Measurements from ENCODE around the gene GALNT12. TPM values are rescaled to one million over a fixed set of nuclear protein-coding genes. Genes with fewer than 3 reads are reported as not detected.

GALNT12 gene
- total and polyA plus RNA-seq, 2 donors (not counting 1 experiment from before 2014, with no cell fraction given) = 3.2 to 4.5 TPM

DNA sequence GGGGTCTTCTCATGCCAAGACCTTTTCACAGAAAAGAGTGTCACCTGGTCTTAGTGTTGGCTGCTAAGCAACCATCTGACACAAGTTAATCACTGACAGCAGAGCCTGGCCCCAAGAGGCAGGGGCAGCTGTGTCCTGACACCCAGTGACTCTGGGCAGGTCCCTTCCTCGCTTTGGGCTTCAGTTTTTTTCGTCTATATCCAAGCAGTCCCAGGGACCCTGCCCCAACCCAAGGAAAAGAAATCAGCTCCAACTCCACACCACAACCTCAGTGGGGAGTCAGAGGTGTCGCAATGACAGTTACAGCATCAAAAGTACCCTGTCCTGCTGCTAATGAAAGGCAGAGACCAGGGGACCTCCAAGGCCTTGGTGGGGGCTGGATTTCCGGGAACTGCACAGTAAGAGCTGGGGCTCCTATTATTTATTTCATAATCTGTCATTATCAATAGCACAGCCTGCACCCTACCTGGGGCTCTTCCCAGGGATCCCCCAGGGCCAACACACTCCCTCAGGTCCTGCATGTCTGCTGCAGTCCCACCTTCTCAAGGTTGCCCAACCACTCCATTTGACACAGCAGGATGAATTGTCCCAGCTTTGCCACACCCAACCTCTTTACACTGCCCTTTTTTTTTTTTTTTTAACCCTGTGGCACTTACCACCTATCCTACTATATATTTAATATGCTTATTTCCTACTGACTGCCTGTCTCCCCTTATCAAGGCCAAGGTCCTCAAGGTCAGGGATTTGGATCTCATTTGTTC, 20.5 kb upstream of the GALNT12 start:
- WGBS (ENCODE audit: insufficient coverage) = 94% methylated on average over 4 of the region's 4 CpGs
- CTCF ChIA-PET = no interaction called here

DNA sequence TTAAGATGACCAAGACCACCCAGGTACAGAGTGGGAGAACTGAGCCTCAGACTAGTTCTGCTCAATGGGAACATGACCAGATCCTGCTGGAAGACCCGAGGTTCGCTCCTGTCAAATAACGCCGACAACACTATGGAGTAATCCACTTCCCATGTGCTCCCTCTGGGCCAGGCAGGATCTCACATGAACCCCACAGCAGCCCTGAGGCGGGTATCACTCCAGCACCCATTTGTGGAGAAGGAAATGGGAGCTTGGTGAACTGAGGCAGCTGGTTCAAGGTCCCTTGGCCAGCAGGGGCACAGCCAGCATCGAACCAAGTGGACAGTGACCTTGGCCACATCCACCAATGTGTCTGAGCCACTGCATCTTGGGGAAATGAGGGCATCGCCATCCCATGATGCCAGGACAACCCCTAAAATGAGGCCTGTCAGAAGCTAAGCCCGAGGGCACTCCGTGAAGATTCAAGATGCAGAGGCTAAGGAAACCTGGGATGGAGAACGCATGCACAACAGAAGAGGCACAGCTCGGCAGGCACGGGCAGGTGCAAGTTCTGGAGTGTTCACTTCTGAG, 19.6 kb upstream of the GALNT12 start:
- Histone ChIP-seq H3K4me1 (ENCODE audit: control insufficient read depth in 2 of 2, insufficient read depth in 2 of 2, low read length in 2 of 2) (no peaks in the 10 kb centered on the region), H2AFZ (ENCODE audit: insufficient read depth, low read depth, low read length, poor library complexity, severe bottlenecking) (no peak overlapping the region), H3K27ac (ENCODE audit: low read length in 2 of 2) (no peak overlapping the region), H3K27me3 (replicated peaks in 1 of 4; ENCODE audit: control extremely low read depth in 1 of 4, control insufficient read depth in 3 of 4, insufficient read depth in 4 of 4, low read length in 3 of 4) (no peaks in the 10 kb centered on the region), H3K36me3 (replicated peaks in 1 of 2; ENCODE audit: control extremely low read depth in 1 of 2, control insufficient read depth in 1 of 2, extremely low read depth in 1 of 2, insufficient read depth in 2 of 2, low read length in 1 of 2) (peaks cover 0 to 8% of the 10 kb centered on the region in 2 experiments), H3K4me2 (replicated peaks; ENCODE audit: low read depth, low read length, poor library complexity, severe bottlenecking) (no peak overlapping the region), H3K9ac (ENCODE audit: low read length) (no peak overlapping the region), H3K4me3 (ENCODE audit: control extremely low read depth in 1 of 5, extremely low read depth in 1 of 5, insufficient read depth in 1 of 5, low read depth in 2 of 5, low read length in 4 of 5) (no peak overlapping the region), H4K20me1 (ENCODE audit: control insufficient read depth, insufficient read depth, low read length, poor library complexity, severe bottlenecking) (no peaks in the 10 kb centered on the region), H3K79me2 (ENCODE audit: control insufficient read depth, insufficient read depth, low read length) (no peaks in the 10 kb centered on the region), H3K9me3 (ENCODE audit: control extremely low read depth in 1 of 3, control insufficient read depth in 2 of 3, insufficient read depth in 1 of 3, low read length in 2 of 3) (no peaks in the 10 kb centered on the region)
- DNase-seq = no peak
- no peaks in the 10 kb centered on the region for H3K9me3 Mint-ChIP-seq (ENCODE audit: insufficient read depth)
- no peaks in the 10 kb centered on the region for H3K27me3 Mint-ChIP-seq
- intact Hi-C loops (cut with micrococcal nuclease) = no loop called here
- peaks cover 9% of the 10 kb centered on the region for H3K4me1 Mint-ChIP-seq
- H3K27ac Mint-ChIP-seq = no peak overlapping the region
- 100% methylated on average over 10 of the region's 12 CpGs for WGBS (ENCODE audit: insufficient coverage)
- ChIA-PET POLR2A (no interaction called here), CTCF (interaction anchor here (0.8 kb wide), 1 partner anchor 13 kb away, joined by 3 read pairs; no protein-coding TSS in a partner anchor)
- no peak overlapping the region for H3K4me3 Mint-ChIP-seq
- TF ChIP-seq, protein P1, sequence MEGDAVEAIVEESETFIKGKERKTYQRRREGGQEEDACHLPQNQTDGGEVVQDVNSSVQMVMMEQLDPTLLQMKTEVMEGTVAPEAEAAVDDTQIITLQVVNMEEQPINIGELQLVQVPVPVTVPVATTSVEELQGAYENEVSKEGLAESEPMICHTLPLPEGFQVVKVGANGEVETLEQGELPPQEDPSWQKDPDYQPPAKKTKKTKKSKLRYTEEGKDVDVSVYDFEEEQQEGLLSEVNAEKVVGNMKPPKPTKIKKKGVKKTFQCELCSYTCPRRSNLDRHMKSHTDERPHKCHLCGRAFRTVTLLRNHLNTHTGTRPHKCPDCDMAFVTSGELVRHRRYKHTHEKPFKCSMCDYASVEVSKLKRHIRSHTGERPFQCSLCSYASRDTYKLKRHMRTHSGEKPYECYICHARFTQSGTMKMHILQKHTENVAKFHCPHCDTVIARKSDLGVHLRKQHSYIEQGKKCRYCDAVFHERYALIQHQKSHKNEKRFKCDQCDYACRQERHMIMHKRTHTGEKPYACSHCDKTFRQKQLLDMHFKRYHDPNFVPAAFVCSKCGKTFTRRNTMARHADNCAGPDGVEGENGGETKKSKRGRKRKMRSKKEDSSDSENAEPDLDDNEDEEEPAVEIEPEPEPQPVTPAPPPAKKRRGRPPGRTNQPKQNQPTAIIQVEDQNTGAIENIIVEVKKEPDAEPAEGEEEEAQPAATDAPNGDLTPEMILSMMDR (IDR thresholded peaks at IDR 0.05) = no peak
- no peak for TF ChIP-seq EZH2 (IDR thresholded peaks at IDR 0.05; ENCODE audit: borderline replicate concordance, insufficient read depth, low read depth, low read length, poor library complexity, severe bottlenecking)
- ATAC-seq (ENCODE audit: low read depth) = no peak

More for the DNA sequence above, 20.5 kb upstream of the GALNT12 start:
- no peaks in the 10 kb centered on the region for H4K20me1 ChIP-seq (ENCODE audit: control insufficient read depth, insufficient read depth, low read length, poor library complexity, severe bottlenecking)
- H3K4me1 ChIP-seq (ENCODE audit: control insufficient read depth in 2 of 2, insufficient read depth in 2 of 2, low read length in 2 of 2) = no peaks in the 10 kb centered on the region
- H3K9me3 Mint-ChIP-seq (ENCODE audit: insufficient read depth) = no peaks in the 10 kb centered on the region
- H3K4me3 ChIP-seq (ENCODE audit: control extremely low read depth in 1 of 5, extremely low read depth in 1 of 5, insufficient read depth in 1 of 5, low read depth in 2 of 5, low read length in 4 of 5) = no peak overlapping the region
- no peaks in the 10 kb centered on the region for H3K9me3 ChIP-seq (ENCODE audit: control extremely low read depth in 1 of 3, control insufficient read depth in 2 of 3, insufficient read depth in 1 of 3, low read length in 2 of 3)
- DNase-seq = no peak
- no peak overlapping the region for H3K27ac Mint-ChIP-seq
- no peak for ATAC-seq (ENCODE audit: low read depth)
- peaks cover 0 to 12% of the 10 kb centered on the region in 2 experiments for H3K36me3 ChIP-seq (replicated peaks in 1 of 2; ENCODE audit: control extremely low read depth in 1 of 2, control insufficient read depth in 1 of 2, extremely low read depth in 1 of 2, insufficient read depth in 2 of 2, low read length in 1 of 2)
- no peak overlapping the region for H3K4me2 ChIP-seq (replicated peaks; ENCODE audit: low read depth, low read length, poor library complexity, severe bottlenecking)
- intact Hi-C loops (cut with micrococcal nuclease) = no loop called here
- no peaks in the 10 kb centered on the region for H3K27me3 ChIP-seq (replicated peaks in 1 of 4; ENCODE audit: control extremely low read depth in 1 of 4, control insufficient read depth in 3 of 4, insufficient read depth in 4 of 4, low read length in 3 of 4)
- H3K9ac ChIP-seq (ENCODE audit: low read length) = no peak overlapping the region
- H3K27me3 Mint-ChIP-seq = no peaks in the 10 kb centered on the region
- TF ChIP-seq, protein P1 (IDR thresholded peaks at IDR 0.05) = no peak
- no peak for TF ChIP-seq EZH2 (IDR thresholded peaks at IDR 0.05; ENCODE audit: borderline replicate concordance, insufficient read depth, low read depth, low read length, poor library complexity, severe bottlenecking)
- POLR2A ChIA-PET = no interaction called here
- H2AFZ ChIP-seq (ENCODE audit: insufficient read depth, low read depth, low read length, poor library complexity, severe bottlenecking) = no peak overlapping the region
- H3K79me2 ChIP-seq (ENCODE audit: control insufficient read depth, insufficient read depth, low read length) = no peaks in the 10 kb centered on the region
- H3K27ac ChIP-seq (ENCODE audit: low read length in 2 of 2) = no peak overlapping the region
- no peak overlapping the region for H3K4me3 Mint-ChIP-seq
- H3K4me1 Mint-ChIP-seq = peaks cover 5% of the 10 kb centered on the region
